GM18873 (cell line): Measurements from ENCODE around the gene METTL3.

Source experiments
- ATAC-seq: cut with Tn5 transposase; IDR thresholded peaks from one replicate; pipeline ENCODE4 v1.9.1; 2021; ENCODE audit warnings: mild to moderate bottlenecking, moderate library complexity, moderate number of reproducible peaks; ENCODE audit not compliant: unreplicated experiment, low FRiP score

METTL3 gene

DNA sequence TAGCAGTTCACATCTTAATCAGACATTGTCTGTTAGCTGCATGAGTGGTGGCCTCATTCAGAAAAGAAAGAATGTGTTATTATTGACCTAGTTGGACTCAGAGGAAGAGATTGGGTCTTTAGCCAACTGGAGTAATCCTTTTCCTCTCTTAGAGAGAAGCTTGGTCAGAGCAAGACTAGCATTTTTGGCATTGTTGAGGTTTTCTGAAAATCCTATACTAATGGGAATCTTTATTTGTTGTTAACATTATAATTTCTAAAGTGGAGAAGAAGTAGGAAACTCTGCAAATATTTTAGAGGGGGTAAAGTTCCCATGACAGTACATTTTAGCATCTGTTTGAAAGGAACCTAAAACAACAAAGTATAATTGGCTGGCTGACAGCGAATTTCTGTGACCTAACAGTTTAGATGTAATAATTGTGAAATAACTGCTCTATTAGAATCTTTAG lies 24.5 kb downstream of the METTL3 start:
- no peak for ATAC-seq

DNA sequence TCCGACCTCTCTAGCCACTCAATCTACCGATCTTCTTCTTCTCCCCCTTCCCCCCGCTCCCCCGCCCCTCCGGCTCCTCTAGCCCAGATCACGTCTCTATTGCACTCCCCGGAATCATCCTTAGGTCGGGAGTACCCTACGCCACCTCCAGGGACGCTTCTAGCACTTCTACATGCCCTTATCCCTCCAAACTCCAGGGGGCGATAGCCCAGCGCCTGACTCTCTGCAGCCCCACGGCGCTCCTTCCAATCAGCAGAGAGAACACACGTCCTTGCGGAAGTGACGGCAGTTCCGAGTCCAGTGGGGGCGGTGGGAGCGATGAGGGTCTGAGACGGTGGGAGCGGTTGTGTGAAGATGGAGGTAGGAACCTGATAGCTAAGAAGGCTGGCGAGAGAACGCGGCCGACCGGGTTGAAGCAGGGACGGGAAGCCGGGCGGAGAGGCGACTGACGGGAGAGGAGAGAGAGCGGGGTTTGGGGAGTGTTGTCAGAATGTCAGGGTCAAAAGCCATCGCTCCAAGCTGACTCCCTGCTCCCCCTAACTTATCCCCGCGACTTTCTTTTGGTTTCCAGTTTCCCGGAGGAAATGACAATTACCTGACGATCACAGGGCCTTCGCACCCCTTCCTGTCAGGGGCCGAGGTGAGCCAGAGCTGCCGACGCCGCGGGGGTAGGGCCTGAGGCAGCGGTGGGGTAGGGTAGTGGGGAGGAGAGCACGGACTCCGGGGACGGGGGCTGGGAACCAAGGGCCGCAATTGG lies 34.0 kb downstream of the METTL3 start, which contains the start of the genes RAB2B and TOX4:
Gene RAB2B (minus strand): TSS at position 35 of the 757 bp plus-strand sequence. CDS start 87 bp downstream, outside the sequence.
Gene TOX4 (plus strand): TSS at position 271 of the 757 bp plus-strand sequence. CDS start 84 bp downstream, at position 355.
- peak; percentile 98 for ATAC-seq

DNA sequence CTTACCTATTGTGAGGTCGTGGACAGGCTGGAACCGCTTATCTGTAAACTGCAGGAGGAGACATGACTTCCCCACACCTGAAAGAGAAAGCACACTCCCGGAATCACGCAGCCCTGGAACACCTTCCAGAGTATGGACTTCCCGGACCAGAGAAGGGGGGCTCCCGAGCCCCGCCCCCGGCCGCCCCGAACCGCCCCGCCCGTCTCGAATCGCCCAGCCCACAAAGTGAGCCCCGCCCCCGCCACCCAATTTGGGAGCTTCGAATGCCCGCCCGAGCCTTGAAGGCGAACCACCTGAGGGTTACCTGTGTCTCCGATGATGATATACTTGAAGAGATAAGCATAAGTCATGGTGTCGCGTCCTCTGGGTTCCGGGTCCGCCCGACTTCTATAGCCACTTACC lies 34.6 kb downstream of the METTL3 start:
- ATAC-seq = peak; percentile 1

DNA sequence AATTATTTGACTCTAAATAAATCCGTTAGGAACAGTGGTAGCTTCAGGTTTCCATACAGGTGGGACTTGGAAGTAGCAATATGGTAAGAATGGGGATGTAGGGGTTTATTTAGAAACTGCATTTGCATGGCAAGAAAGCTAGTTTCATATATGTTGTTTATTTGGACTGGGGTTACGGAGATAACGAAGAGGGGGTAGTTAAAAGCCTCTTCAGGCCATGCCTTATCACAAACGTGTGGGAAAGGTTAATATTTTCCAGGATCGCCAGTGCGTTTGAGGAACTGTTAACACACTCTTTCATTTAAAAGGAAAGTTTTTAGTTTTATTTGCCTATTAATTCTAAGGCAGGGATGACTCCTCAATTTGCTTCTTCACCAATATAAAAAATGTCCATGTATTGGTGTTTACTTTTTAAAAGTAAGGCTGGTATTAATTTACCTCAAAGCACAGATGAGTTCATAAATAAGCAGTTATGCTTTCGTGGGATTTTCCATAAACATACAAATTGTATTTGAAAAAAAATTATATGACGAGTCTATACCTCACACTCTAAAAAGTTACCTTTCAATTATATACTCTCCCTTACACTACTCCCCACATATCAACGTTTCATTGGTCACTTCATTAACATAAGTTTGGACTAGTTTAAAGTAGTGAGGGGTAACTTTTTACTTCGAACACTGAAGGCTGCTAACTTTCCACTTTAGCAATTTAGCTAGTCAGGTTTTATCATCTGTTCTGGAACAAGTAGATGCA lies 35.2 kb downstream of the METTL3 start:
- no peak for ATAC-seq

DNA sequence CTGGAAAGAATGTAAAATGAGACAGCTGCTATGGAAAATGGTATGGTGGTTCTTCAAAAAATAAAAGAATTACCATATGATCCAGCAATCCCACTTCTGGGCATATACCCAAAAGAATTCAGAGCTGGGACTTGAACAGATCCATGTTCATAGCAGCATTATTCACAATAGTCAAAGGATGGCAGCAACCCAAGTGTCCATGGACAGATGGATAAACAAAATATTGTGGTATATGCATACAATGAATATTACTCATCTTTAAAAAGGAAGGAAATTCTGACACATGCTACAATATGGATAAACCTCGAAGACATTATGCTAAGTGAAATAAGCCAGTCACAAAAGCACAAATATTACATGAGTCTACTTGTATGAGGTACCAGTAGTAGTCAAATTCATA lies 43.5 kb downstream of the METTL3 start:
- no peak for ATAC-seq

DNA sequence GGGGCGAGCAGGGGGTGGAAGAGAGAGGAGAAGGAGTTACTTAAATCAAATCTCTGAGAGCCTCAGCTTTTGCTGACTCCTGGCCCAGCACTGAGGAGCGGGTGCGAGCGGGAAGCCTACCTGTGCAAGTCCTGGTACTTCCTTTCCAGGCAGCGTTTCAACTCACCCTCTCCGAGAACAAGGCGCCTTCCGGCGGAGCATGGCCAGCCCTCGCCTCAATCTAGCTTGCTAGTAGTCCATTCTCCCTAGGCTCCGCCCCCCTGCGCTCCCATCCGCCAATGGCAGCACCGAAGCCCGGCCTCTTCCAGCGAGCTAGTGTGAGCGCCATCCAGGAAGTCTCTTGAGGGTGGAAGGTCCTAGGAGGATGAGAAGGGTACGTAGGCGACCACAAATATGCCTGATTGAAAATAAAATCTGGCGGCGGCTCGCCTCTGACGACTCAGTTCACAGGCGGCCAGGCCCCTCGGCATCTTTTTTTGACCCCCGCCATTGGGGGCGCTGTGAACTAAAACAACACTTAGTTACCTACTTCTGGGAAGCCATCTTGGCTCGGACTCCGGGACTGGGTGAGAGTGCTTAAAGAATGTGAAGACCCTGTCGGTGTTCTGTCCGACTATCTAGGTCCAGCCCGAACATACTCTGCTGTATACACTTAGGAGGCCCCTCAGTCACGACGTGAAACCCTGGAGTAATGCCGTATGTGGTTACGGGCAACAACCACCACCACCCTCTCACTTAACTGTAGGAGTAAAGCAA lies 55.0 kb downstream of the METTL3 start, which contains the start of gene CHD8:
Gene CHD8 (minus strand): TSS at position 212 of the 756 bp plus-strand sequence. CDS start 24,480 bp downstream, outside the sequence.
- peak; percentile 97 for ATAC-seq

DNA sequence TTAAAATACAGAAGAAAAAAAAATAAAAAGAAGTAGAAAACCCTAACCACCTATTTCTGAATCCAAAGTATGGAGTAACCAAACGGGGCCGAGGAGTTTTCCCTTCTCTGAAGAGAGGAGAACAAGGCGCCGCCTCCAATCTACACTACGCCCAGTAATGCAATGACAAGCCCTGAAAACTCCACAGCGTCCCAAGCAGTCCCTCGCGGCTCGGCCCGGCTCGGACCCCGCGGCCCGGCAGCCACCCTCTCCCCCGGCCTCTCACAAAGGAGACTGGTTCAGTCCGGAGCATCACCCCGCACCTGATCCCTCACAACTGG lies 55.6 kb downstream of the METTL3 start:
- no peak for ATAC-seq

DNA sequence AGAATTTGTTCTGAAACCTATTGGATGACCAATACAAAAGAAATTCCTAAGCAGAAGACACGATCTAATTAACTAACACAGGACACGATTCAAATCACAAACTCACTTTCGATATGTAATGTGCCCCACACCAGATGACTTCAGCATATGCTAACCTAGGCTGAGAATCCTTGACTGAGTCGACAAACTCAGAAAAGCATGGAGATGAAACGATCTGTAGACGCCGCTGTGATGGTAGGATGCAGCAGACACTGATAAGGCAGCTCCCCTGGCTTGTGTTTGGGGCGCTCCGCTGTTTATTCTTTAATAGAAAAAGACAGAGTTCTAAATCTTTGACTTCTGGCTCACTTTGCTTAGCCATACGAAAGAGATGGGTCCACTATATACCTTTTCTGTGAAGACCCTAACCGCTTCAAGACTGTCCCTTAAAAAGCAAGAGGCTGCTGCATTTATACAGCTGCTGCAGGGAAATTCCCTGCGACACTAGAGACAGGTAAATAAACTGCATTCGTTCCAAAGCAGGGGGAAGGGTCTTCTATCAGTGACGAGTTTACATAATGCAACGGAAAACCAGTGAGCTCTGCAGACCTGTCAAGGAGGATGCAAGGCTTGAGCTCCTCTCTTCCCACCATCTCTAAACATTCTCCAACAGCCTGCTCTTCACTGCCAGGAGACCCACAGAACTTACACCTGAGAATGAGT lies 56.1 kb downstream of the METTL3 start:
- no peak for ATAC-seq

DNA sequence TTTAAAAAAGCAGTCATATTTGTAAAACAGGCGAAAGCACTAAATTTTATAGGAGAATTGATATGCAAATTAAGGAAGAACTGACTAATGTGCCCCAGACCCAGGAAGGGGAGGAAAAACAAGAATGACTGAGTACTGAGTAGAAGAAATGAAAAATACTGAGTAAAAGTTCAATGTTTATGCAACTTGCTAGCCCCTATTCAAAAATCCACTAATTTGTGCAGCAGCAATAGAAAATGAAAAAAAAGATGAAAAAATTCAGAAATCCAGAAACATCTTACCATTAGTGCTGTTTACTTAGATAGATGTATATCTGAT lies 61.3 kb downstream of the METTL3 start:
- no peak for ATAC-seq
